A549 (cell line): ENCODE results near the gene GALNT12. TPM values are rescaled to one million over a fixed set of nuclear protein-coding genes. Genes with fewer than 3 reads are reported as not detected.

Experiments used
- ATAC-seq, 2 experiments: fragments of 200-7000 bp in 1 of 2; fragments of >200 bp in 1 of 2; cut with Nextera tagmentation in 1 of 2; cut with Tn5 transposase in 1 of 2; 3 replicates each; pipeline versions ENCODE4 v1.8.0 to v1.9.1; 2018 to 2020; ENCODE audit warnings: mild to moderate bottlenecking in 1 of 2, moderate library complexity in 1 of 2
- CTCF ChIA-PET: fragments of 300-600 bp; sonication (Branson Sonifier 250); formaldehyde crosslinking; extraction: SDS; loops from one replicate; lab custom pipeline; 2021; ENCODE audit warnings: antibody characterized with exemption, inconsistent platforms; lab: Yijun Ruan, JAX
- POLR2A ChIA-PET: fragments of 350-600 bp; formaldehyde crosslinking; extraction: SDS; loops from one replicate; lab custom pipeline; 2021; ENCODE audit warnings: antibody characterized with exemption, inconsistent platforms; lab: Yijun Ruan, JAX
- DNase-seq, 2 experiments: peaks; one replicate each; pipeline versions ENCODE4 v3.0.0 to v3.0.0-alpha.2; 2011 to 2016; ENCODE audit warnings: low read depth in 1 of 2, low spot score in 1 of 2
- FAIRE-seq: peaks from 2 replicates; lab custom pipeline; 2011; peaks lifted over from hg19 to GRCh38; lab: Jason Lieb, UNC
- H3K27ac ChIP-seq, 2 experiments: fragments of >200 bp; sonication (Bioruptor Twin); formaldehyde crosslinking; 3 replicates each; pipeline ENCODE4 v1.5.1; 2016 to 2017
- H3K4me1 ChIP-seq: fragments of >200 bp; sonication (Bioruptor Twin); formaldehyde crosslinking; 3 replicates; pipeline ENCODE4 v1.6.1; 2016
- H3K4me2 ChIP-seq: fragments of >200 bp; sonication (Bioruptor Twin); formaldehyde crosslinking; 3 replicates; pipeline ENCODE4 v1.6.1; 2016
- H3K4me3 ChIP-seq: fragments of >200 bp; sonication (Bioruptor Twin); formaldehyde crosslinking; 3 replicates; pipeline ENCODE4 v1.5.1; 2016
- H3K9me3 ChIP-seq: fragments of >200 bp; sonication (Bioruptor Twin); formaldehyde crosslinking; 3 replicates; pipeline ENCODE4 v1.6.1; 2016
- ESRRA ChIP-seq: fragments of 150-350 bp; IDR thresholded peaks from 2 replicates; pipeline ENCODE4 v1.6.1; 2014; ENCODE audit warnings: mild to moderate bottlenecking, low read length, borderline replicate concordance
- GATA3 ChIP-seq: IDR thresholded peaks from 2 replicates; pipeline ENCODE4 v1.6.1; 2012; ENCODE audit warnings: borderline replicate concordance
- HOXB13 ChIP-seq: fragments of 250-450 bp; sonication (Bioruptor Pico); IDR thresholded peaks from 2 replicates; pipeline ENCODE4 v1.5.0; 2020; ENCODE audit warnings: low read depth, mild to moderate bottlenecking, moderate library complexity
- JUN ChIP-seq, 2 experiments: fragments of >200 bp; sonication (Bioruptor Twin); formaldehyde crosslinking; IDR thresholded peaks; 2 replicates in 1 of 2; 3 replicates in 1 of 2; pipeline ENCODE4 v1.6.1; 2016 to 2017
- MAFK ChIP-seq: fragments of 450-650 bp; IDR thresholded peaks from 2 replicates; pipeline ENCODE4 v1.6.1; 2014; ENCODE audit not compliant: partially characterized antibody
- RARB ChIP-seq: fragments of 250-450 bp; sonication (Bioruptor Pico); IDR thresholded peaks from 2 replicates; pipeline ENCODE4 v1.8.0; 2021; ENCODE audit warnings: mild to moderate bottlenecking, moderate library complexity
- RCOR1 ChIP-seq: fragments of 150-350 bp; IDR thresholded peaks from 2 replicates; pipeline ENCODE4 v1.6.1; 2014; ENCODE audit warnings: antibody characterized with exemption, low read length, low read depth
- RFX5 ChIP-seq: fragments of 450-650 bp; IDR thresholded peaks from 2 replicates; pipeline ENCODE4 v1.7.1; 2014; ENCODE audit warnings: antibody characterized with exemption, mild to moderate bottlenecking, moderate library complexity
- RNF2 ChIP-seq: fragments of 200-600 bp; sonication (generic); IDR thresholded peaks from 2 replicates; pipeline ENCODE4 v1.6.1; 2016; ENCODE audit warnings: low read depth, mild to moderate bottlenecking, antibody characterized with exemption, moderate library complexity, borderline replicate concordance
- SMC3 ChIP-seq: fragments of >200 bp; sonication (Bioruptor Twin); formaldehyde crosslinking; IDR thresholded peaks from 3 replicates; pipeline ENCODE4 v1.6.1; 2018; ENCODE audit warnings: inconsistent platforms
- ZFP36 ChIP-seq: fragments of 450-650 bp; IDR thresholded peaks from 2 replicates; pipeline ENCODE4 v1.6.1; 2014; ENCODE audit warnings: borderline replicate concordance; ENCODE audit not compliant: partially characterized antibody
- ZNF302 ChIP-seq: fragments of 250-450 bp; sonication (Bioruptor Pico); IDR thresholded peaks from 2 replicates; pipeline ENCODE4 v1.9.0; 2021; ENCODE audit warnings: inconsistent platforms, mild to moderate bottlenecking, moderate library complexity
- WGBS: methylation state at CpG from one replicate; pipeline ENCODE4 v1.1.6; 2017; ENCODE audit errors: missing lambda C conversion rate; 5-methylcytosine and 5-hydroxymethylcytosine counted together
- polyA plus RNA-seq, 4 experiments: library from polyadenylated mRNA; depleted of rRNA in 3 of 4; stranded (reverse); fragments of >200 nt; fragmentation: RNase III in 1 of 4; extraction: RNeasy Plus Mini Kit Qiagen cat#74134 plus additional on column Dnase treatment in 1 of 4; gene quantifications; 2 replicates in 3 of 4; 3 replicates in 1 of 4; pipeline ENCODE4 v1.2.3, GENCODE V29; 2011 to 2017
- TF ChIP-seq, protein P1 (sequence below): fragments of 200-600 bp; sonication (generic); IDR thresholded peaks from 2 replicates; pipeline ENCODE4 v1.6.1; 2016; ENCODE audit warnings: antibody characterized with exemption, mild to moderate bottlenecking, moderate library complexity
- TF ChIP-seq, protein P2 (sequence below): IDR thresholded peaks from 2 replicates; pipeline ENCODE4 v1.6.1; 2012
- TF ChIP-seq, protein P3 (sequence below): fragments of 250-450 bp; sonication (Bioruptor Pico); IDR thresholded peaks from 2 replicates; pipeline ENCODE4 v1.5.0; 2021; ENCODE audit warnings: mild to moderate bottlenecking, moderate library complexity, borderline replicate concordance

The GALNT12 gene
- polyA plus RNA-seq, 2 of the 4 experiments (the other 2 are of a cell fraction) = 3.2 to 7.3 TPM

DNA sequence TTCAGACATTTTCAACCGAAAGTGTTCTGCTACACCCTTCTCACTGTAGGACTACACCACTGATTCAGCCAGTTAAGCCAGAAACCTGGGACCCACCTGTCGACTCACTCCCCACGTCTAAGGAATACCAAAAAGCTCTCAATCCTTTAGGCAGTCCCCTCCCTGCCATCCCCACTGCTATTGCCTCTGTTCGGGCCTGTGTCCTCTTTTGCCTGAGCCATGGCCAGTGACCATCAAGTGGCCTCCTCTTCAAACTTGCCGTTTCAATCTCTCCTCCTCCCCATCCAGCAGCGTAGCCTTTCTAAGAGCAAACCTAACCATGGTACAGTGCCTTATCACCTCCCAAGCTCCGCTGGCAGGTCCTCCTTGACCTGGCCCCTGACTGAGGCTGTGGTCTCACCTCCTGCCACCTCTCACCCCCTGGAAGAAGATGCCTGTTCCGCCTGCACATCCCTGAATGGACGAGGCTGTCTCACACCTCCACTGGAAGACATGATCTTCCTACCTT, 64.1 kb downstream of the GALNT12 start (continued):
- TF ChIP-seq RNF2 (no peak), ZFP36 (no peak), JUN (IDR thresholded peaks at IDR 0.05) (no peak), RARB (CRISPR knock-in tag) (no peak), ESRRA (no peak)
- TF ChIP-seq, protein P1, sequence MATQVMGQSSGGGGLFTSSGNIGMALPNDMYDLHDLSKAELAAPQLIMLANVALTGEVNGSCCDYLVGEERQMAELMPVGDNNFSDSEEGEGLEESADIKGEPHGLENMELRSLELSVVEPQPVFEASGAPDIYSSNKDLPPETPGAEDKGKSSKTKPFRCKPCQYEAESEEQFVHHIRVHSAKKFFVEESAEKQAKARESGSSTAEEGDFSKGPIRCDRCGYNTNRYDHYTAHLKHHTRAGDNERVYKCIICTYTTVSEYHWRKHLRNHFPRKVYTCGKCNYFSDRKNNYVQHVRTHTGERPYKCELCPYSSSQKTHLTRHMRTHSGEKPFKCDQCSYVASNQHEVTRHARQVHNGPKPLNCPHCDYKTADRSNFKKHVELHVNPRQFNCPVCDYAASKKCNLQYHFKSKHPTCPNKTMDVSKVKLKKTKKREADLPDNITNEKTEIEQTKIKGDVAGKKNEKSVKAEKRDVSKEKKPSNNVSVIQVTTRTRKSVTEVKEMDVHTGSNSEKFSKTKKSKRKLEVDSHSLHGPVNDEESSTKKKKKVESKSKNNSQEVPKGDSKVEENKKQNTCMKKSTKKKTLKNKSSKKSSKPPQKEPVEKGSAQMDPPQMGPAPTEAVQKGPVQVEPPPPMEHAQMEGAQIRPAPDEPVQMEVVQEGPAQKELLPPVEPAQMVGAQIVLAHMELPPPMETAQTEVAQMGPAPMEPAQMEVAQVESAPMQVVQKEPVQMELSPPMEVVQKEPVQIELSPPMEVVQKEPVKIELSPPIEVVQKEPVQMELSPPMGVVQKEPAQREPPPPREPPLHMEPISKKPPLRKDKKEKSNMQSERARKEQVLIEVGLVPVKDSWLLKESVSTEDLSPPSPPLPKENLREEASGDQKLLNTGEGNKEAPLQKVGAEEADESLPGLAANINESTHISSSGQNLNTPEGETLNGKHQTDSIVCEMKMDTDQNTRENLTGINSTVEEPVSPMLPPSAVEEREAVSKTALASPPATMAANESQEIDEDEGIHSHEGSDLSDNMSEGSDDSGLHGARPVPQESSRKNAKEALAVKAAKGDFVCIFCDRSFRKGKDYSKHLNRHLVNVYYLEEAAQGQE = no peak

DNA sequence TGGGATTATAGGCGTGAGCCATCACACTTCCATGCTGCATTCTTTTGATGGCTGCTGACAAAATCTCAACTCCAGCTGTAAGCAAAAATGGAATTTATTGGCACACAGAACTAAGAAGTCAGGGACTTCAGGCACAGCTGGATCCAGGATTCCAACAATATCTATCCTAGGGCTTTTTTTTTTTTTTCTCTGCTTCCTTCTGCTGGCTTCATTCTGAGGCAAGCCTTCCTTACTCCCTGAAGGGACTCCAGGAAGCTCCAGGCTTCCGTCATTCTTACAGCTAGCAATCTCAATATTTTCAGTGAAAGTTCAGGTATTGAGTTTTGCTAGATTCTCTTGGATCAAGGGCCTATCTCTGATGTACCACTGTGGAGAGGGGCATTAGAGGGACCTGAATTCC, 66.1 kb downstream of the GALNT12 start:
- DNase-seq = no peak
- Histone ChIP-seq H3K9me3 (peaks cover 5% of the 10 kb centered on the region; the same call in 1 of the 3 replicates), H3K4me3 (no peak overlapping the region), H3K4me1 (no peaks in the 10 kb centered on the region), H3K4me2 (no peak overlapping the region), H3K27ac (no peak overlapping the region)
- TF ChIP-seq HOXB13 (no peak), RCOR1 (no peak)
- no peak for FAIRE-seq
- 86% methylated on average over 2 of the region's 2 CpGs for WGBS
- no peak for ATAC-seq
- CTCF ChIA-PET = interaction anchor here (0.9 to 1.2 kb wide), 3 partner anchors 11 to 267 kb away, joined by 3 to 5 read pairs (median 4); no protein-coding TSS in a partner anchor
- POLR2A ChIA-PET = no interaction called here

DNA sequence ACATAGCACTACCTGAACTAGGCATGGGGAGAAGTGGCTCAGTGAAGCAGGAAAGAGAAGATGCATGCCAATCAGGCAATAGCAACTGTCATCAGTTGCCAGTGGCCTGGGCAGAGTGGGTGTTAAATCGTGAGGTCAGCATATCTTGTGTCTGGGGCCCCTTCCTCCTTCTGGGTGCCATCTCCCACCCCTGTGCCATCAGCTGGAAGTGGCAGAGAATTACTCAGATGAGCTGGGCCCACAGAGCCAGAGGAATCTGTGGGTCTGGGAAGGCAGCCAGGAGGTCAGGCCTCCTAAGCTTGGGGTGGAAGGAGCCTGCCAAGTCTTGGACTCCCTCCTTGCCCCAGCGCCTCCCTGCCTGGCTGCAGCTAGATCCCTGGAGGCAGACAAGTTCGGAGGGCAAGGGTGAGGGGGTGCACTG, 66.5 kb downstream of the GALNT12 start:
- FAIRE-seq (no peak), DNase-seq (no peak), ATAC-seq (no peak)
- H3K9me3 ChIP-seq = peaks cover 2% of the 10 kb centered on the region; the same call in 1 of the 3 replicates
- CTCF ChIA-PET = interaction anchor here (0.6 to 1.4 kb wide), 3 partner anchors 26 to 353 kb away, joined by 3 to 4 read pairs (median 3); no protein-coding TSS in a partner anchor
- no peaks in the 10 kb centered on the region for H3K4me1 ChIP-seq
- no peak overlapping the region for H3K4me2 ChIP-seq
- POLR2A ChIA-PET = no interaction called here
- no peak overlapping the region for H3K27ac ChIP-seq
- no peak overlapping the region for H3K4me3 ChIP-seq
- peak; percentile 43 for TF ChIP-seq MAFK
- TF ChIP-seq SMC3 = no peak
- TF ChIP-seq, protein P2, sequence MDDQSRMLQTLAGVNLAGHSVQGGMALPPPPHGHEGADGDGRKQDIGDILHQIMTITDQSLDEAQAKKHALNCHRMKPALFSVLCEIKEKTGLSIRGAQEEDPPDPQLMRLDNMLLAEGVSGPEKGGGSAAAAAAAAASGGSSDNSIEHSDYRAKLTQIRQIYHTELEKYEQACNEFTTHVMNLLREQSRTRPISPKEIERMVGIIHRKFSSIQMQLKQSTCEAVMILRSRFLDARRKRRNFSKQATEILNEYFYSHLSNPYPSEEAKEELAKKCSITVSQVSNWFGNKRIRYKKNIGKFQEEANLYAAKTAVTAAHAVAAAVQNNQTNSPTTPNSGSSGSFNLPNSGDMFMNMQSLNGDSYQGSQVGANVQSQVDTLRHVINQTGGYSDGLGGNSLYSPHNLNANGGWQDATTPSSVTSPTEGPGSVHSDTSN = no peak
- no peak for TF ChIP-seq GATA3
- TF ChIP-seq, protein P3, sequence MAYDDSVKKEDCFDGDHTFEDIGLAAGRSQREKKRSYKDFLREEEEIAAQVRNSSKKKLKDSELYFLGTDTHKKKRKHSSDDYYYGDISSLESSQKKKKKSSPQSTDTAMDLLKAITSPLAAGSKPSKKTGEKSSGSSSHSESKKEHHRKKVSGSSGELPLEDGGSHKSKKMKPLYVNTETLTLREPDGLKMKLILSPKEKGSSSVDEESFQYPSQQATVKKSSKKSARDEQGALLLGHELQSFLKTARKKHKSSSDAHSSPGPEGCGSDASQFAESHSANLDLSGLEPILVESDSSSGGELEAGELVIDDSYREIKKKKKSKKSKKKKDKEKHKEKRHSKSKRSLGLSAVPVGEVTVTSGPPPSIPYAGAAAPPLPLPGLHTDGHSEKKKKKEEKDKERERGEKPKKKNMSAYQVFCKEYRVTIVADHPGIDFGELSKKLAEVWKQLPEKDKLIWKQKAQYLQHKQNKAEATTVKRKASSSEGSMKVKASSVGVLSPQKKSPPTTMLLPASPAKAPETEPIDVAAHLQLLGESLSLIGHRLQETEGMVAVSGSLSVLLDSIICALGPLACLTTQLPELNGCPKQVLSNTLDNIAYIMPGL (CRISPR knock-in tag) = no peak
- TF ChIP-seq RFX5 = peak; percentile 75
- no peak for TF ChIP-seq ZNF302
- 6% methylated on average over 3 of the region's 3 CpGs for WGBS
